ENCODE data around the gene EME2.

EME2 gene

DNA sequence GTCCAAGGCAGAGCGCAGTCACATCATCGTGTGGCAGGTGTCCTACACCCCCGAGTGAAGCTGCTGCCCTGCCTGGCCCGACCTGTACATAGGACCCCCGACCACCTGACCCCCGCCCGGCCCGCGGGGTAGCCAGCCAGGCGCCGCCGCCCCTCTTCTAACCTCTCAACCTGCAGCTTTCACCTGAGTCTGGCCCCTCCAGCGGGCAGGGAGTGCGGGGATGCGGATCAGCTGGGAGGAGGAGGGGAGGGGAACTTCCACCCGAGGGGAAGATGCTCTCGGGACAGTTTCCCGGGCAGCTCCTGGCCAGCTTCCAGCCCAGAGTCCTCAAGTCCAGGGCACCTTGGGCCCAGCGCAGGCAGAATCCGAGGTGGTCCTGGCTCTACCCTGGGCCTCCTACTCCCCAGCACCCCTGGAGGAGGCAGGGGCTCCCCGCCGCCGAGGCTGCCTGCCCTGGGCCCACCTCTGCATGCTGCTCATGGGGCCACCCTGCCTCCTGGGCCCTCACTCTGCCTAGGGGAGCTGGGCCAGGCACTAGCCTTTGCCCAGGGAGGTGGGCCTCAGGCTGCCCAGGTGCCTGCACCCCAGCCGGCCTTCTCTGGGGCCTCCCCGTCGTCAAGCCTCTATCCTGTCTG lies 3.7 kb upstream of the EME2 start:
- H3K27ac ChIP-seq, result peak overlapping the region; percentile 94
- TF ChIP-seq, protein P1, sequence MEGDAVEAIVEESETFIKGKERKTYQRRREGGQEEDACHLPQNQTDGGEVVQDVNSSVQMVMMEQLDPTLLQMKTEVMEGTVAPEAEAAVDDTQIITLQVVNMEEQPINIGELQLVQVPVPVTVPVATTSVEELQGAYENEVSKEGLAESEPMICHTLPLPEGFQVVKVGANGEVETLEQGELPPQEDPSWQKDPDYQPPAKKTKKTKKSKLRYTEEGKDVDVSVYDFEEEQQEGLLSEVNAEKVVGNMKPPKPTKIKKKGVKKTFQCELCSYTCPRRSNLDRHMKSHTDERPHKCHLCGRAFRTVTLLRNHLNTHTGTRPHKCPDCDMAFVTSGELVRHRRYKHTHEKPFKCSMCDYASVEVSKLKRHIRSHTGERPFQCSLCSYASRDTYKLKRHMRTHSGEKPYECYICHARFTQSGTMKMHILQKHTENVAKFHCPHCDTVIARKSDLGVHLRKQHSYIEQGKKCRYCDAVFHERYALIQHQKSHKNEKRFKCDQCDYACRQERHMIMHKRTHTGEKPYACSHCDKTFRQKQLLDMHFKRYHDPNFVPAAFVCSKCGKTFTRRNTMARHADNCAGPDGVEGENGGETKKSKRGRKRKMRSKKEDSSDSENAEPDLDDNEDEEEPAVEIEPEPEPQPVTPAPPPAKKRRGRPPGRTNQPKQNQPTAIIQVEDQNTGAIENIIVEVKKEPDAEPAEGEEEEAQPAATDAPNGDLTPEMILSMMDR (conservative IDR thresholded peaks at IDR 0.05), result no peak
- TF ChIP-seq ZFX (IDR thresholded peaks at IDR 0.05), result no peak

DNA sequence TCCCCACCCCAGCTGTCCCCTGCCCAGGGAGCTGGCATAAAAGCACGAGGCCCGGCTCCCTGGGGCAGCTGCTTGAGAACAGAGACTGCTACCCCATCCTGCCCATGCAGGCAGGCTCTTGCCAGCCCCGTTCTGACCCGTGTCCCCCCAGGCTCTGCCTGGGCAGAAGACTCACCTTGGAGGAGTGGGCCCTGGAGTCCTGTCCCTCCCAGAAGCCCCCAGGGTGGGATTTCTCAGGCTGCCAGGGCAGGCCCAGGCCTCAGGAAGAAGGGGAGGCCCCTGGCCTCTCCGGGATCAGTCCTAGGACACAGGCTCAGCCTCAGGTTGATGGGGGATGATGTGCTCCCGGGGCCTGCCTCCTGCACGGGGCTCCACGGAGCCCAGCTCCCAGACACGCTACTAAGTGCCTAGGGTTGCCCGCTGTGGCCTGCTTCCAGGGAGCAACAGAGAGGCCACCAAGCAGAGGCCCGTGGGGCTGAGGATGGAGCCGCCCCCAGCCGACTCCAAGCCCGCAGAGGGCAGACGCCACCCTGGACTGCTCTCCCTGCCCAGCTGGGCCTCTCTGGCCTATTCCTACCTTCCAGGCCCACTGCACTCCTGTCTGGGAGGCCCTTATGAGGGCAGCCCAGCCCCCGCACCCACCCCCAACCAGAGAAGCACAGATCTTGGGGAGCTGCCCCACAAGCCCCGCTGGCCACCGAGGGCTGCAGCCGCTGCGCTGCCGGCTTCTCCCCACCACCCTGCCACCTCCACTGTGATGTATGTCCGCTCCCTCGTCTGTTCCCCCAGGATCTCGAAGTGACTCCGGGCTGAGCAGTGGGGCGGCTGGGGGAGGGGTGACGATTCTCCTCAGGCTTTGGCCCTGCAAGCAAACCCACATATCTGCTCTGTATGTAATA lies 3.0 kb upstream of the EME2 start:
- peak overlapping the region; percentile 94 for H3K27ac ChIP-seq
- no peak for TF ChIP-seq ZFX (IDR thresholded peaks at IDR 0.05)
- TF ChIP-seq, protein P1 (conservative IDR thresholded peaks at IDR 0.05), result no peak

DNA sequence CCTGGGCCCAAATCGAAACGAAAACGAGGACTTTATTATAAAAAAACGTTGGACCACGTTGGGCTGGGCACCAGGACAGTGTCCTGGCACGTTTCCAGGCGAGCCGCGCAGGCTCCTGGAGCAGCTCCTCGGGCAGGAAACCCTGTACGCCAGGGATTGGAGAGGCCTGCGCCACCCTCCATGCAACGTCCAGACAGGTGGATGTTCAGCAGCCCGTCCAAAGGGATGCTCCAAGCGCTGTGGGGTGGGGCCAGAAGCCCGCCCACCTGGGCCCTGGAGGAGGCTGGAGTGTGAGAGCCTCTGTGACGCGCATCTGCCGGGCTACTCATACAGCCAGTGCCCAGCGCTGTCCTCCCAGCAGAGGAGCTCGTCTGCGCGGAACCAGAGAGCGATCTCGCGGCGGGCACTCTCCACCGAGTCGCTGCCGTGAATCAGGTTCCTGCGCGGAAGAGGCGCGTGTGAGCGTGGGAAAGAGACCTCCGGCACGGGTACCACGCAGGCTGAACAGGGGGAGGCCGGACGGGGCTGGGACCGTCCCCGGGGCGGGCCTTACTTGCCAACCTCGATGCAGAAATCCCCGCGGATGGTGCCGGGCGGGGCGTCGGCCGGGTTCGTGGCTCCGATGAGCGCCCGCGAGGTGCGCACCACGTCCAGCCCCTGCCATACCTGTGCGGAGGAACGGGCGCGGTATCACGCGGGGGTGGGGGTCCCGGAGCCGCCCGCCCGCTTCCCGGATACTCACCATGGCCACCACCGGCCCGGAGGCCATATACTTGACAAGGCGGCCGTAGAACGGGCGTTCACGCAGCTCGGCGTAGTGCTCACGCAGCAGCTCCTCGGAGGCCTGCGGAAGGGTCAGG lies 2.1 kb upstream of the EME2 start:
- TF ChIP-seq, protein P1 (conservative IDR thresholded peaks at IDR 0.05), result no peak
- no peak for TF ChIP-seq ZFX (IDR thresholded peaks at IDR 0.05)
- peak overlapping the region; percentile 94 for H3K27ac ChIP-seq

DNA sequence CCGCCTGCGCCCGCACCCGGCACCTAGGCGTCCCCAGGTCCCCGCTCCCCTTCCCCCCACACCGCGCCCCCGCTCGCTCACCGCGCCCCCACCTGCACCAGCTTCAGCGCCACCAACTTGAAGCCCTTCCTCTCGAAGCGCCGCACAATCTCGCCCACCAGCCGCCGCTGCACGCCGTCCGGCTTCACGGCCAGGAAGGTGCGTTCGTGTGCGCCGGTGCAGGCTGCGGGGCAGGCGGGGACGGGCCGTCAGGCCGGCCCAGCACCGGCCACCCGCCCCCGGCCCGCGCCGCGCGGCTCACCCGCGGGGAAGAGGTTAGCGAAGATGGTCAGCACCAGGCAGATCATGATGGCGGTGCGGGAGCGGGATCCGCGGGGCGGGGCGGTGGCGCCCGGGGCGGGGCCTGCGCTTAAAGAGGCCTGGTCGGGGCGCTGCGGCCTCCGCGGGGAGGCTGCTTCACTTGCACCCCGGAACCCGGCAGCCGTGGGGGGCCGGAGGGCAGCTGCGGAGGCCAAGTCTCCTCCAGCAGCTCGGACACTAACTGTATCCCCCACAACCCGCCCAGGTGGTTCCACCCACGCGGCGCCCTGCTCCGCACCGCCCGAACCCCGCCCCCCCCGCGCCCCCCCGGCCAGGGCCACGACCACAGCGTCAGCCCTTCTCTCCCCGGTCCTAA lies 1.3 kb upstream of the EME2 start, which contains the start of gene NME3:
Gene NME3 (minus strand): TSS at position 356 of the 676 bp plus-strand sequence. CDS start 9 bp downstream, at position 347.
- H3K27ac ChIP-seq, result peak within 1 kb of the TSS; percentile 94
- TF ChIP-seq, protein P1 (conservative IDR thresholded peaks at IDR 0.05), result no peak
- TF ChIP-seq ZFX (IDR thresholded peaks at IDR 0.05), result peak; percentile 41; the same call in 1 of the 2 replicates

DNA sequence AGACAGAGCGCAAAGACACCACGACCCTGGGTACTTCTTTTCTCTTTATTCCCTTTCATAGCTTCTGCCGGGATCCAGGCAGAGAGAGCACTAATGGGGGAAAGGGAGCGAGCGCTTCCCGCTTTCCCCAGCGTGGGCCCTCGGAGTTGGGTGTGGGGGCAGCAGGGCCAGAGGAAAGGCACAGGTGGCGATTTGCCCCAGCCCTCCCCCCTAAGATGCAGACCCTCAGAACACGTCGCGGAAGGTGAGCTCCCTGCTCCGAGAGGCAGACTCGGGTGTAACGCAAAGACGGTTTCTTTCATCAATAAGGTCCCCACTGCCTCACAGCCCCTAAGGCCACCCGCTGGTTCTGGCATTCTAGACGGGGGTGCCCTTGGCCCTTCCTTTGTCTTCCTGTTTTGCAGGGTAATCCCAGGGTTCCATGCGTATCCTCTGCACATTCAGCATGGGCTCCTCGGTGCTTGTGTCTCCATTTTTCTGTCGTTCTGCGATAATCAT lies 697 bp upstream of the EME2 start:
- TF ChIP-seq, protein P1 (conservative IDR thresholded peaks at IDR 0.05), result no peak
- TF ChIP-seq ZFX (IDR thresholded peaks at IDR 0.05), result no peak
- peak overlapping the region; percentile 94 for H3K27ac ChIP-seq

DNA sequence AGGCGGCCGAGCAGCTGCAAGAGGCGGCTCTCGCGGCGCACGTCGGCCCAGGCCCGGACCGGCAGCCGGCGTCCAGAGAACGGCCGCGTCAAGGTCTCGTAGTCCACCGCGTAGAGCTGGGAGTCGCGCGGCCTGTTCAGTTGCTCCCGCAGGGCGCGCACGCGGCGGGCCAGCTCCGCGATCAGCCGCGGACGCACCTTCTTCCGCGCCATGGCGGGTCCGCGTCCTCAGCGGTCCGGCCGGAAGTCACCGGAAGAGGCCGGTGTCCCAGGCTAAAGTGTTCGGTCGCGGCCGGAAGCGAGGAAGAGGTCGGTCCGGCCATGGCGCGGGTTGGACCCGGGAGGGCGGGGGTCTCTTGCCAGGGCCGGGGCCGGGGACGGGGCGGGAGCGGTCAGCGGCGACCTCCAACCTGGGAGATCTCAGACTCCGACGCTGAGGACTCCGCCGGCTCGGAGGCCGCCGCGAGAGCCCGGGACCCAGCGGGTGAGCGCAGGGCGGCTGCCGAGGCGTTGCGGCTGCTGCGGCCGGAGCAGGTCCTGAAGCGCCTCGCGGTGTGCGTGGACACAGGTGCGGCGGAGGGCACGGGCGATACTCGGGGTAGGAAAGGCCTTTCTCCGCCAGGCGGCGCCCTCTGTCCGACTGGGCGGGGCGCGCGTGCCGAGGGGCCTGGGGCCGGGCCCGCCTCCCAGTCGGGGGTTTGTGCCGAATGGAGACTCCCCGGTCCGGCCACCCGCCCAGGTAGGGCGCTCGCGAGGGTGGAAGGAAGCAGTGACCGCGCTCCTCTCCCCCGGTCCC lies 495 bp downstream of the EME2 start, which contains the start of gene MRPS34:
Gene MRPS34 (minus strand): TSS at position 227 of the 795 bp plus-strand sequence. CDS start 15 bp downstream, at position 212.
- peak within 1 kb of the TSS; percentile 94 for H3K27ac ChIP-seq
- TF ChIP-seq, protein P1 (conservative IDR thresholded peaks at IDR 0.05), result peak; percentile 94
- TF ChIP-seq ZFX (IDR thresholded peaks at IDR 0.05), result peak; percentile 83
